T-helper 1 cell treated with Interleukin-12 subunit alpha and Interleukin-12 subunit beta and Interleukin-4 antibody, amounts not matched to agents 30 ng/mL and 1 ng/mL, for 36 hours (primary cell): ENCODE measurements around the gene RPH3AL. TPM values are rescaled to one million over a fixed set of nuclear protein-coding genes. Genes with fewer than 3 reads are reported as not detected.

Experiments used
- intact Hi-C: fragments of 100-400 bp; cut with micrococcal nuclease; formaldehyde crosslinking; loops from one replicate; pipeline ENCODE4 v1.15.1; 2024
- total RNA-seq: library from RNA; stranded (reverse); gene quantifications from 2 replicates; pipeline ENCODE4 v1.2.3, GENCODE V29; 2022

The RPH3AL gene
- total RNA-seq, 1 donor from 2014 or later: 2.6 TPM

DNA sequence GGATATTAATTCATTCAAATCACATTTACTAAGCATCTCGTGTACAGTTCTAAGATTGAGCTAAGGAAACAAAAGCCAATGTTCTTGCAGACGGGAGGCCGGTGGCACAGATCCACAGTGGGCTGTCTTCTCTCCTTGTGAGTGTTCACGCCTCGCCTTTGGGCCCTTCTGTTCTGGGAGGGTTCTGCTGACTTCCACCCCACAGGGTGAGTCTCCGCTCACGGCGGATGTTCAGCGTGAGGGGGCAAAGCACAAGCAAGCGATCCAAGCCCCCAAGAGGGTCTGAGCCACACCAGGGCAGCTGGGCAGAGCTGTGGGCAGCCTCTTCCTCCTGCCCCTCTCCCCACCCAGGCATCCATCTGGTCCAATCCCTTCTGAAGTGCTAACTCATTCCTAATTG, 86.9 kb downstream of the RPH3AL start:
- intact Hi-C loops: no loop called here

DNA sequence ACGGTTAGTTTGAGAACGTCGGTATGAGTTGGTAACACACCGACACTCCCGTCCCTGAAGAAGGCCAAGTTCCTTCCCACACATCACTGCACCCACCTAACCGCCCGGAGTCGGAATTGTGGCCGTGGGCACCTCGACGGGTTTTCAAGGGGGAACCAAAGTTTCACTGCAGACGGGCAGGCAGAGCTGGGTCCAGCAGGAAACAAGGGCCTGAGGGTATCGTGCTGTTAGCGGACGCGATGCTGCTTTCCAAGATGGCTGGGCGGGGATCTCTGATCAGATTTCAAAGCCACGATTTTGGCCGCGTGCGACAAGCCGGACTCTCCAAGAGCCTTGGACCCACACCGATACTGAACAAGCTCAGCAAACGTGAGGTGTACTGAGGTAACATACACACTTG, 88.8 kb downstream of the RPH3AL start:
- intact Hi-C loops: no loop called here

DNA sequence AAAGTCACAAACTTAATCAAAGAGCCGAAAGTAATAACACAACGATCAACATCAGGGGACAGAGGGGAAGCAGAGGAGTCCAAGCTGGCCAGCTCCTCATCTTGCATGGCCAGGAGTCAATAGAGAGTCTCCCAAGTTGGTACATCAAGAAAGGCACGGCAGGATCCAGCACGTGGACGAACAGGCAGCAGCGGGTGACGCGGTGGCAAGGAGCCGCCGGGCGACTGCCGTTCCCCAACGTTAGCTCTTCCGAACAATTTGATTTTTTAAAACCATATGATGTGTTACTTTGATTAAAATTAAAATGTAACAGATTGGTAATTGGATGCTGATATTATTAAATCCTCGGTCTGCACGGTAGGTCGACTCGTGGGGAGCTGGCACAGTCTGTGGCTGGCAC, 89.3 kb downstream of the RPH3AL start:
- intact Hi-C loops: no loop called here

DNA sequence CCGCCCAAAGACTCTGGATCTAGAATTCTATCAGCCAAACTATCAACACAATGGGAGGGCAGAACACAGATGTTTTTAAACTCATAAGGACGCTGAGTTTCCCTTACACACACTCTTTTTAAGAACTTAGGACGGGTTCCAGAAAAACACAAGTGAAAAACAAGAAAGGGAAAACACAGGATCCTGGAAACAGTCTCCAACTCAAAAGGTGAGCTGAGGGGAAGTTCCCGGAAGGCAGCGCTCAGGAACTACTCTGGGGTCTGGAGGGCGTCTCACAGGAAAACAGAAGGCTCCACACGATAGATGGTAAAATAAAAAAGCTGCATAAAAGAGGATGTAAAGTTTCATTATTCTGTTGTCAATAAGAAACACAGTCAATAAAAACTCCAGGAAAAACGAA, 91.0 kb downstream of the RPH3AL start:
- intact Hi-C loops: no loop called here

DNA sequence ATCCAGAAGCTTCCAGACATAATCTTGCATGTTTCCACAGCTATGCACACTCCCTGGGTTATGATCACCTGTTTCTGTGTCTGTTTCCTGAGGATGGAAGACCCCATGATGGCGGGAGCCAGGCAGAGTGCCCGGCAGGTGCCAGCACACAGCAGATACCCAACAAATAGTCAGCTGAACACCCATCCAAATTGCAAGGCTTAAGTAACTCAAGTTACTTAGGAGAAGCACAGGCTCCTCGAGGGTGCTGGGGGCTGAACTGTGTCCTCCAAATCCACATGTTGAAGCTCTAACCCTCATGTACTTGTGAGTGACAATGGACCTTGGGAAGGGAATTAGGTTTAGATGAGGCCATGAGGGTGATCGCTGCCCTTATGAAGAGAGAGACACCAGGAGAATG, 91.7 kb downstream of the RPH3AL start:
- intact Hi-C loops: no loop called here

DNA sequence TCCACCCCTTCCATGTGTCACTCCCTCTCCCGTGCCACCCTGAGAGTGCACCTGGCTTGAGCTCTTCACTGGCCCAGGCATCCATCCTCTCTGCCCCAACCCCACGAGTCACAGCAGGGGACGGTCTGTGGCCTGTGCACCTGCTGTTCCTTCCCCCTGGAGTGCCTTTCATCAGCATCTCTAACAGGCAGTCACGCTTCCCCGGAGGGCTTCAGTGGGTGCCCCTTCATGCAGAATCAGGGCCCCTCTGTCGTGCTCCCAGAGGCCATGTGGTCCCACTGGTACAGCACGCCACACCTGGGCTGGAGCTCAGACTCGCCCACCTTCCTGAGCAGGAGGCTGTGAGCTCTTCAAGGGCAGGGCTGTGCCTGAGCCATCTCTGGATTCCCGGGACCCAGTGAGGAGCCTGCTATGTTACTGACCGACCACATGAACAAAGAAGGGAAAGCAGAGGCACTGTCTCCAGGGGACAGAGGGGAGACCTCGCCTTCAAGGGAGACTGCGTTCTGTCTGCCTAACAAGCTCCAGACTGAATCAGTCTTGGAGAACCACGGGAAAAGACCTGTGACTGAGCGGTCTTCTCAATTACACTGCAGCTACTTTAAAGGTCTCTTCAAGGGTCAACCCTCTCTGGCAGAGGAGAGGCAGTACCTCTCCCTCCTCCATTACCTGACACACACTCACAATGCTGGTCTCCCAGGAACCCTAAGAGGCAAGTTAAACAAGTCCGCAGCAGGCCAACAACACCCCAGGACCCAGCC, 92.4 kb downstream of the RPH3AL start:
- intact Hi-C loops: no loop called here

DNA sequence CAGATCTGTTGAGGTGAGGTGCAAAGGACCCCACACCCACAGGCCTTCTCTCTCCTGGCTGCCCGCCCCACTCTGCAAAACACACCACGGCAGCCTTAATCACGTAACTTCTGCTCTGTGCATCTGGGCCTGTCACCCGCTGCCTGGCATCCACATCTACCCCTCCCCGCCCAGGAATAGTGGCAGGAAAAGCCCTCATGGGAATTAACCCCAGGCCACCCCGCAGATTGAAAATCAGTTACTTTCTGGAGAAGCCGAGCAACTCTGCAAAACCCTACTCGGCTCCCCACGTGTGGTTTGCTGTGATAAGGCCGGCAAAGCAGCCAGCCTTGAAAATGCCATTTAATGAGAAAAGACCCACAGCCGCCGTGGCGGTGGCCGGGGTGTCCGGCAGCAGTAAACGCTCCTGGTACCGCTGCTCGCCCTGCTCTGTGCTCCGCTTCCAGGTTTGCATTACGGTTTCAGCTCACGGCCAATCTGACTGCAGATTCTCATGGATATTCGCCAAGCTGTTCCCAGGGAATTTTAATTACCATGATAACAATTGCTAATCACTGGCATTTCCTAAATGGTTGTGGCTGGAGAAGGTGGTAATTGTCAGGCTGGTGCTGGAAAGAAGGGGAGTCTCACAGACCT, 93.1 kb downstream of the RPH3AL start:
- intact Hi-C loops: no loop called here

DNA sequence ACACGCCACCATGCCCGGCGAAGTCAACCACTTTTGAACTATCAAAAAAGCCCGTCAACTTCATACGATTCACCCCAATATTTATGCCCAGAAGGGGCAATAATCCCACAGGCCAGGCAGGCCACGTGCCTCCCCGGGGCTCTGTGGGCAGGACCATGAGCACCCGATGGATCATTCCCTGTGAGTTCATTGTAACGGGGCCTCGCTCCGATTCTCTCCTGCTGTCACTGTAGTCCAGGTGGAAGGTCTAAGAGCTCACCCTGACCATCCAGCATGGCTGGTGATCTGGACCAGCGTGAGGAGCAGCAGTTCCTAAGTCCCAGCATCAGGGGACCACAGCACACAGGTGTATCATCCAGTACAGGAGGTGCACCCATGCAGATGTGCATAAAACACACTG, 93.7 kb downstream of the RPH3AL start:
- intact Hi-C loops: no loop called here

DNA sequence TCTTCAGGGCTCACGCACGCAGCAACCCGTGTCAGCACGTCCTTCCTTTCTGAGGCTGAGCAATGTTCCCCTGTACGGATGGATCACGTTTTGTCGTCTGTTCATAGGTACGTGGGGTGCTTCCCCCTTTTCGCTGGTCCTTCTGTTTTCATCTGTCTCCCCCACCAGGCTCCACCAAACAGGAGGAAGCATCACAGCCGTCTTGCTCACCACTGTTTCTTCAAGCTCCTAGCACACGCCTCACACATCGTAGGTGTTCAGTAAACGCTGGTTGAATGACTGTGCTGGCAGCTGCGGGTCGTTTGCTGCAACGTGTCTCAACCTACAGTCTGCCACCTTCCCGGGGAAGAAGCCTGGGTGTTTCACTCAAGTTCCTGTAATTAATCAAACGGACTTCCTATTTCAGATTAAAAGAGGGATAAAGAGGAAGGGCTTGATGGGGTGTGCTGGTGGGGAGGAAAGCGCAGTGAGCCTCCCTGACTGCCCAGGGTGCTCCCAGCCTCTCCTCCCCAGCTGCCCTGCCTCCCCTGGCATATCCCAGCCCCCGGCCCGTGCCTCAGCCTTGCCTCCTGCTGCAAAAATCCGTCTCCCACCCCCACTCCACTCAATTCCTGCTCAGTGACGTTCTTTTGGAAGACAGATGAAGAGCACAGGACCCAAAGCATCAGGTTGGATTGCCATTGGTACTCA, 94.4 kb downstream of the RPH3AL start:
- intact Hi-C loops: no loop called here

DNA sequence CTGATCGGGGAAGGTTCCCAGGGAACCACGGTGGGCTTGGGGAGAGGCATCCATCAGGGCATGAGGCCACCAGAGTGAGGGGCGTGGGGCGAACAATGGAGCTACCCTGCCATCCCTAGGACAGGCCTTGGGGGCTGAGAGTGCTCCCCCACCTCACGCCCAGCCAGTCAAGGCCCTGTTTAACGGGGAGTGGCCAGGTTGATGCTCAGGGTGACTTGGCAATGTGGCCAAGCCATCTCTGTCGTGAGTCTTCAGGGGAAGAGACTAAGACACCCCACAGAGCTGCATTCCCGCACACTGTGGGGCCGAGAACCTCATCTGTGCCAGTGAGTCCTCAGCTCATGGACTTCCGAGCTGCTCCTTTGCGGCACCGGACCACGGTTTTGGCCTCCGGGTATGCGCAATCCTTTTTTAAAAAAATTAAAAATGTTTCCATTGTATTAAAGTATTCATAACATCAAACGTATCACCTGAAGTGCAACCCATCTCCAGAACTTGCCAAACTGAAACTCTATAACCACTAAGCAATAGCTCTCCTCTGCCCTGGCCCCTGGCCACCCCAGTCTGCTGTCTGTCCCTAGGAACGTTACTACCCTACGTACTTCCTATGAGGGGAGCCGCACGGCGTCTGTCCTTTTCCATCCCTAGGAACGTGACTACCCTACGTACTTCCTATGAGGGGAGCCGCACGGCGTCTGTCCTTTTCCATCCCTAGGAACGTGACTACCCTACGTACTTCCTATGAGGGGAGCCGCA, 99.3 kb downstream of the RPH3AL start:
- intact Hi-C loops: no loop called here

DNA sequence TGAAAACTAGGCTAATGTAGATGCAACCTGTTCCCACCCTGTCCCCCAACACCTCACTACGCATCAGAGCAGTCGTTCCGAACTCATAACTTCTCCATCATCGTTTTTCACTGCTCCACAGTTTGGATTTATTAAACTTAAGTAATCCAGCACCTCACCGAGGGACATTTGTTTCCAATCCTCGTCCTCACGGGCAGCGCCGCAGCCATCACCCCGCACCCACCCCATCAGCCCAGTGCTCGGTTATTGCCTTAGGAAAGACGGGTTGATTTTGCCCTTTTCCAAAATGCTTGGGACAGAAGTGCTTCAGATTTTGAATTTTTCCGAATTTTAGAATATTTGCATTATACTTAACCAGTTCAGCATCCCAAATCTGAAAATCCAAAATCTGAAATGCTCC, 100.2 kb downstream of the RPH3AL start:
- intact Hi-C loops: no loop called here

DNA sequence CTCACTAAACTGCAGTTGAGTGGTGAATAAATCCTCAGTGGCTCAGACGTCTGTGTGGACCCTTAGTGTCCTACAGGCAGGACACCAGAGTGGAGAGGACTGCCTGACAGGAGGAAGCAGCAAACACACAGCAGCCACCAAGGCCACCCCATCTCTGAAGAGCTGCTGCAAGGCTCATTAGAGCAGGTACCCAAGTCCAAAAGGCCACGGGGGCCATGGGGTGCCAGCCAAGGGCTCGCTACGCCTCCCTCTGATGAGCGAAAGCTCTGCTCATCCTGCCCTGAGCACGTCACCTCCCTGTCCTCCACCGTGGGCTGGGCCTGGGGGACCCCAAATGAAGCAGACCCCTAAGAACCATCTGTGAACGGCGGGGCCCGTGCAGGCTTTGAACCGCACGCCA, 101.1 kb downstream of the RPH3AL start:
- intact Hi-C loops: no loop called here

DNA sequence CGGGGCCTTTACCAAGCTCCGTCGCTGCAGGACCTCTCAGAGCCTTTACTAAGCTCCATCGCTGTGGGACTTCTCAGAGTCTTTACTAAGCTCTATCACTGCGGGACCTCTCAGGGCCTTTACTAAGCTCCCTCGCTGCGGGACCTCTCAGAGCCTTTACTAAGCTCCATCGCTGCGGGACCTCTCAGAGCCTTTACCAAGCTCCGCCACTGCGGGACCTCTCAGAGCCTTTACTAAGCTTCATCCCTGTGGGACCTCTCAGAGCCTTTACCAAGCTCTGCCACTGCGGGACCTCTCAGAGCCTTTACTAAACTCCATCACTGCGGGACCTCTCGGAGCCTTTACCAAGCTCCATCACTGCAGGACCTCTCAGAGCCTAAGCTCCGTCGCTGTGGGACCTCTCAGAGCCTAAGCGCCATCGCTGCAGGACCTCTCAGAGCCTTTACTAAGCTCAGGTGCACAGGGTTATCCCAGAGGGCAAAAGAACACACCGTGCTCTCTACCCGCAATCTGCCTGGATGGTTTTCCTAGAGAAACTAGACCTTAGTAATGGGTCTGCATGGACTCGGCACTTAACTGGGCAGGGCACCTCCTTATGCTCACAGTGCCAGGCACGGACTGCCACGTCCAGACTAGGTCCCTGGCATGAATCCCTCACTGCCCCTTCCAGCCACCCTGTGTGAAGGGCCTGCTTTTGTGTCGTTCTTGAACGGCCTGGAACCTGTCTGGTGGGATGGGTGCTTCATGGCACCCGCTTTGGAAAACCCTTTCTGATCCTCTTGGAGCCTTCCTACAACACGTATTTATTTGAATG, 101.9 kb downstream of the RPH3AL start:
- intact Hi-C loops: no loop called here

DNA sequence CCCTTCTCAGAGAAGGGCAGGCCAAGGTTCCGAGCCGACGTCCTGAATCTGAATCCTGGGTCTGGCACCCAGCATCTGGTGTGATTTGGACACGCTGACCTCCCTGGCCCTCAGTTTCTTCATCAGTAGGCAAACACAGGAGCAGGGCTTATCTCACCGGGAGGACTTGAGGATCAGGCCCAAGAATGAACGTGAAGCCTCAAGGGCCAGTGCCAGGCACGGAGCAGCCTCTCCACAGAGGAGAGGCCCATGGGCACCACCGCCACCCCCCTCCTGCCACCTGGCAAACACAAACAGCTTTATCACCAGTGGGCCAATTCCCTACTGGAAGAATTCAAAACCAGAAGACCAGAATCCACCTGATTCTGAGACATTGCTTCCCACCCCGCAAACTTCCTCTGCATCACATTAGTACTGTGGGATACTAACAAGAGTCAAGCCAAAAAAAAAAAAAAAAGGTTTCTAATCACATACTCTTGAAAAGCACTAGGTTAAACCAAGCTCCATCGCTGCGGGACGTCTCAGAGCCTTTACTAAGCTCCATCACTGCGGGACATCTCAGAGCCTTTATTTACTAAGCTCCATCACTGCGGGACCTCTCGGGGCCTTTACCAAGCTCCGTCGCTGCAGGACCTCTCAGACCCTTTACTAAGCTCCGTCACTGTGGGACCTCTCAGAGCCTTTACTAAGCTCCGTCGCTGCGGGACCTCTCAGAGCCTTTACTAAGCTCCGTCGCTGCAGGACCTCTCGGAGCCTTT, 103.2 kb downstream of the RPH3AL start:
- intact Hi-C loops: no loop called here

DNA sequence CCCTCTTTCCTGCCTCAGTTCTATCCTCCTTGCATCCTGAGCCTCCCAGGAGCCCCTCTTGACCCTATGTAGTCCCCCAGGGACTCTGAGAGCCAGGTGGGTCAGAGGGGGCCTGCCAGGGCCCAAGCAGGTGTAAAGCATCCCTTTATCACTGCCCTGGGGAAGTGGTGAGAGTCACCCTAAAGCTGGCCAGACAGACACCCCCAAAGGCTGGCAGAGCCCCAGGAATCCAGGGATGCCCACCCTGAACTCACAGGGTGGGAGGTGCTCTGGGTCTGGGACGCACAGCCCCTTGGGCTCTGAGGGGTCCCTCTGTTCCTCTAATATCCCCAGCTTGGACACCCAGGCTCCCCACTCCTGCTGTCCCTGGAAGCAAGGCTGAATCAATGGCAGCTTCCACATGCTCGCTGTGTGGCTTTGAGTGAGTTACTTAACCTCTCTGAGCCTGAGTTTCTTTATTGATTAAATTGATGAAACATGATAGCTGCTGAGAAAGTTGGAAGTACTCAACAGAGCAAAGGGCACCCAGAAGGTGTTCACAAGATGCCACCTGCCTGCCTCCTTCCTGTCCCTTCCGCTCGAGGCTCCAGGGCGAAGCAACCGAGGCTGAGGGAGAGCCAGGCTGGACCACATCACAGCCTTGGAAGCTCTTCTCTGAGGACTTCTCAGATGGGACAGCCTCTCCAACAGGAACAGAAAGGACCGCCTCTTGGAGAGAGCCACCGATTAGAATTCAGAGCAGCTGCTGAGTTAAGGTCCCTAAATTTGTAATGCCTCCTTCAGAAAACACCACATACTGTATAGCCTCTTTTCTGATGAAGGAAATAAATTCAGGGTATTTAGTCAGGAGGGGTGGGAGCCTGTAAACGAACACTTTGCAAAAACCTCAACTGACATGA, 104.0 kb downstream of the RPH3AL start:
- intact Hi-C loops: no loop called here

DNA sequence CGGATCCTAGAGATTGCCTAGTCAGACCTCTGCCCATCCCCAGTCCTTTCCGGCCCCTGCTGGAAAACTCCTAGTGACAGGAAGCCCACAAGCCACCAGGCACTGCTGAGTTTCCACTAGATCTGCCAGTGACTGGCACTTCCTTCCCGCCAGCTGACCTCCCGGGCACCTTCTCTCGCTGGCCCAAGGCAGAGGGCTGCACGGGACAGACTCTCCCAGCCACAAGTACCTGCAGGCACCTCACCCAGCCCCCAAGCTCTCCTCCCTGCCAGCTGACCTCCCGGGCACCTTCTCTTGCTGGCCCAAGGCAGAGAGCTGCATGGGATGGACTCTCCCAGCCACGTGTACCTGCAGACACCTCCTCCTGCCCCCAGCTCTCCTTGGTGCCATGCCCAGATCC, 104.8 kb downstream of the RPH3AL start:
- intact Hi-C loops: no loop called here

DNA sequence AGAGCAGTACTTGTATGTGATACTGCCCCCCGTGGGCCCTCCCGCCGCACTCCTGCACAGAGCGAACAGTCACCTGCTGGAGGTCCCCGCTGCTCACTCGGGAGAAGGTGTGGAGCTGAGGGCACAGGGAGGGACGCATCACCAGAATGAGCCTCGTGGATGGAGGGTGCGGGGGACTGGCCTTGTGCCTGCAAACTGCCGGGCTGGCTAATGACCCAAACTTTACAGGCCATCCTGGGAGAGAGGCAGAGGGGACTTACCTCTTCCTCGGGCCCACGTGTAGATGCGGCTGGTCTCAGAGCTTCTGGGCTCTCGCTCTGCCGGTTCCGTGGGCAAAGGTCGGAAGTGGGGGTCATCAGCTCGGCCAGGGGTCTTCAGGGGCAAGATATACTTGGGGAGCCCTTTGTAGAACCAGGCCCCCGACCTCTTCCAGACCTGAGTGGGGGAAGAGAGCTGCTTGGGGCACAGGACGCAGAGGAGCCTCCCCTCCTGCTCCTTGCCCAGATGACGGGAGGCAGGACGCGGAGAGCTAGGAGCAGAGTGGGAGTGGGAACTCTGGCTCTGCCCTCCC, 105.7 kb downstream of the RPH3AL start:
- intact Hi-C loops: no loop called here

DNA sequence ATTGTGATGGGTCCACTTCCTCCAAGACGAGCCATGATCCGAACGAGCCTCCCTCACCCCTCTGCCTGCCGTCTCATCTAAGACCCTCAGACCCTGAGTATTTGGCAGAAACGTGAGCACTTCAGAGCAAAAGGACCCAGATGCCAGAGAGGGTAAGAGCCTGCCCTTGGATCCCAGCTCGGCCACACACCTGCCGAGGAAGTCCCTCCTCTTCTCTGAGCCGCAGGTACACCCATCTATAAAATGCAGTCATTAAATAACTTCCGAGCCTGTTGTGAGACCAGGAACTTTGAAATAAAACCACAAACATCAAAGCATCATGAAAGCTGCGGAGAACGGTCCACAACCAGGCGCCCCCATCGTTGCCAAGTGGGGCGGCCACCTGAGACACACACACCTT, 106.4 kb downstream of the RPH3AL start:
- intact Hi-C loops: no loop called here

DNA sequence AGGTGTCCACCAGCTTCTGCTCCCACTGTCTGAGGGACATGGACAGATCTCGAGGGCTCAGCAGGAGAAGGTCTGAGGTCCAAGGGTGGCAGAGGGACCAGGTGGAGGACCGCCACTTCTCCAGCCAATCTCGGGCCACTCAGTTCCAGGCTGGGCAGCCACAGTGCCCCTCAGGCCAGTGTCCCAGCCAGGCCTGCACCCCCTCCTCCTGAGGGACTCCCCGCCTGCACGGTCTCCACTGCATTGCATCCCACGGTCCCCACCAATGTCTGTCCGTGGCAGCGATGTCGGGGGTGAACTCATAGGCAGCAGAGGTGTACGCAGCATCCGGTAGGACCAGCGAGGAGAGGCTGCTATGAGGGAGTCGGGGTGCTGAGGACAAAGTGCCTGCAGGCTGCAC, 107.0 kb downstream of the RPH3AL start:
- intact Hi-C loops: no loop called here
